NOMO-1 treated with DMSO at 0.1 percent for 48 hours (cell line): ENCODE measurements around the gene LMBR1L.
A peak's percentile ranks its signal among the peaks of the same experiment; 100 is the strongest.

Experiments
- DNase-seq: peaks from one replicate; lab custom pipeline; 2025; ENCODE audit not compliant: unreplicated experiment; lab: John Stamatoyannopoulos, UW

The LMBR1L gene

GRCh38 chr12:49121047-49121696, 10.5 kb upstream of the LMBR1L start:
- DNase-seq, result no peak

DNA sequence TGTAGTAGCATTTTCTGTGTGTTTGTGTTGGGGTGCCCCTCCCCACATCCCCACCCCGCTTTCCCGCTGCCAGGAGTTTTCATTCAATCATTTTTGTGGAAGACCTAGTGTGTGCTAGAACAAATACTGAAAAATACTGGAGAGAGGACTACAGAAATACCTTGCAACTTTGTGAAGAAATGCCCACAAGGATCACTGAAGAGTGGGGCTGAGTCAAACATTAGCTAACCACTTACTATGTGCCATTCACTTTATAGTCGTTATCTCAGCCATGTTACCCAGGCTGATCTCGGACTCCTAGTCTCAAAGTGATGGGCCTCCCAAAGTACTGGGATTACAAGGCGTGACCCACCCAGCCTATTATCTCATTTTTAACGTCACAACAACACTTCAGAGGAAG, 559 bp upstream of the LMBR1L start:
- no peak for DNase-seq

DNA sequence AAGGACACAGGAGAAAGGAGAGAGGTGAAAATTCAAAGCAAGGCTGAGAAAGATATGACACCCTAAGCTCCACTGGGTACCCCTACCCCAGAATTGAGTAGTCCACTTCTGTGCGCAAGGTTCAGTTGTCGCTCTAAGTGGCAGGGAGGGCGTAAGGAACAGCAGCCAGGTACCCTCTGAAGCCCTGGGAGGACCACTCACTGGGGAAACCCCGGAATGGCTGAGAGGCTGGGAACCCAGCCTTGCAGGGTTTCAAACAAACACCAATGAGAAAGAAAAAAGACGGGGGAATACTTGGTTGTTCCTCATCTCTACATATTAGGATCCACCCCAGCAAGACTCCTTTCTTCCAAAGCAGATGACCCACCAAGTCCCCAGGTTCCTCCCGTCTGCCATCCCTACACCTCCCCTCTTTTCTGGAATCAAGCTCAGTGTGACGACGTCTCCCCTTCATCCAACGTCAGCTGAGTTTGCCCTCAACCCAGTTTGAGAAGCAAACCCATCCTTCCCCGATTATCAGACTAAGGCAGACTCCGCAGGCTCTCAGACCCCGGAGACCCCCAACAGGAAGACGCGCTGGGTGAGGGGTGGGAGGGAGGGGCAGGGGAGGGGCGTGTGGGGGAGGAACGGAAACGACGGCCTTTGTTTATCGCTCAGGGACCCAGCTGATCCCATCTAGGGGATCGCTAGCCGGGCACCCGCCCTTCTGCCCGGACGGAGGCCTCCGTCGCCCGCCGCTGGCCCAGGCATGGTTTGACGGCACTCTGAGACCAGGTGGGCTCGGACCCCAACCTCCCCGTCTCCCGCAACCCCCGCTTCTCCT, 795 bp downstream of the LMBR1L start:
- DNase-seq, result no peak

DNA sequence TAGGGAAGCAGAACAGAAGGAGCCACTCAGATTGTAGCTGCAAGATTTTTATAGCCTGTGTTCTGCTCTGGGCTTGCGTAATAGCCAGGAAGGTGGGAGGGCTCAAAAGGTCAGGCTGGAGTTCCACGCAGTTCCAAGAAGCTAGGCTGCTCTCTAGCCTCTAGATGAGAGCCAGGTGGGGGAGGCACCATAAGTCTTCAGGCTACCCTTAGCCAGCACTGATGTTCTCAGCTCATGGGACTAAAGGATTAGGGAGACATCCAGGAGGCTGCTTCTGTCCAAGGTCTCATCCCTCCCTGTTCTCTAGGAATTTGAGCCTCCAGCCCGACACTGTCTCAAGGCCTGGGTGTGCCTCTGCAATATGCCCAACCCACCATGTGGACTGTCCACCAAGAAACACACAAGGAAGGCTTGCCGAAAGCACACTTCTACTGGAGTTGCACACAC, 1.7 kb downstream of the LMBR1L start:
- DNase-seq, result peak; percentile 76

DNA sequence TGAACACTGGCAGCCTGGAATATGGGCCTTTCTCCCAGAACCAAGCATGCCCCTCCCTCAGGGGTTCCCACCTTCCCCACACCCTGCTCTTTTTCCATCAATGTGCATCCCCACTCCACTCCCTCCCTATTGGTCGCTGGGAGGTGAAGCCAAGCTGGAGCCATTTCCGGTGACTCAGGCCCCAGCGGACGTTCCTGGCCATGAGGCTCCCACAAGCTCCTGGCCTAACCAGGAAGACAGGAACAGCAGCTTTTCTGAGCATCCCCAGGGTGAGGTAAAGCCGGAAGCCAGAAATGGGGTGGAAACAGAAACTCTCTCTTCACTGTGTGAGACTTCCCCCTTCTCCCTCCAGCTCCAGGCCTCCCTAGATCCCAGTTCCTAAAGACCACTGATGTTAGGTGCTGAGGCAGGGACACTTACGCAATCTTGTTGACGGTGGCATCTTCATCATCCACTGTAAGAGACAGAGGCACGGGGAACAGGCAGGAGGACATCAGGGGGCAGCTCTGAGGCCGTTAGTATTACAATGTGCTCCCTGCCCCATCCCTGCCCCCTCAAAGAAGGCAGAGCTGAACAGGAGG, 5.1 kb downstream of the LMBR1L start:
- no peak for DNase-seq

GRCh38 chr12:49104822-49105221, 5.8 kb downstream of the LMBR1L start:
- DNase-seq, result no peak

- DNase-seq, result no peak
These were observed 10.3 kb downstream of the LMBR1L start for GRCh38 chr12:49100380-49100779.

DNA sequence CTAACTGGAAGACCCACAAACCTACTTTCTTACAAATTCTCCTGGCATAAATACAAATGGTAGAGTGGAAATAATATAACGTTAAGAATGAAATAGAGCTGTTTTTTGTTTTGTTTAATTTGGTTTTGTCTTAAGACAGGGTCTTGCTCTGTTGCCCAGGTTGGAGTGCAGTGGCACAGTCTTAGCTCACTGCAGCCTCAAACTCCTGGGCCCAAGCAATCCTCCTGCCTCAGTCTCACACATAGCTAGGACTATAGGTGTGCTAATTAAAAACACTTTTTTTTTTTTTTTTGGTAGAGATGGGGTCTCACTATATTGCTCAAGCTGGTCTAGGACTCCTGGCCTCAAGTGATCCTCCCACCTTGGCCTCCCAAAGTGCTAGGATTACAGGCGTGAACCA, 11.9 kb downstream of the LMBR1L start:
- no peak for DNase-seq

GRCh38 chr12:49098035-49098451, 12.6 kb downstream of the LMBR1L start:
- DNase-seq, result peak; percentile 31

GRCh38 chr12:49097381-49097780, 13.3 kb downstream of the LMBR1L start:
- no peak for DNase-seq

GRCh38 chr12:49094975-49095365, 15.7 kb downstream of the LMBR1L start:
- DNase-seq, result no peak

GRCh38 chr12:49094160-49094974, 16.3 kb downstream of the LMBR1L start, which contains the start of gene DHH:
DHH (minus strand) TSS chr12:49094801; CDS start chr12:49094512, 289 bp downstream.
- DNase-seq, result no peak

- no peak for DNase-seq
These were observed 16.9 kb downstream of the LMBR1L start for GRCh38 chr12:49093792-49094159.

- no peak for DNase-seq
These were observed 17.7 kb downstream of the LMBR1L start for GRCh38 chr12:49092816-49093406.

- DNase-seq, result no peak
These were observed 18.4 kb downstream of the LMBR1L start for GRCh38 chr12:49092086-49092815.

GRCh38 chr12:49091836-49092085, 18.9 kb downstream of the LMBR1L start:
- no peak for DNase-seq

- DNase-seq, result no peak
These were observed 19.4 kb downstream of the LMBR1L start for GRCh38 chr12:49091056-49091835.

GRCh38 chr12:49089821-49090773, 20.6 kb downstream of the LMBR1L start:
- no peak for DNase-seq

DNA sequence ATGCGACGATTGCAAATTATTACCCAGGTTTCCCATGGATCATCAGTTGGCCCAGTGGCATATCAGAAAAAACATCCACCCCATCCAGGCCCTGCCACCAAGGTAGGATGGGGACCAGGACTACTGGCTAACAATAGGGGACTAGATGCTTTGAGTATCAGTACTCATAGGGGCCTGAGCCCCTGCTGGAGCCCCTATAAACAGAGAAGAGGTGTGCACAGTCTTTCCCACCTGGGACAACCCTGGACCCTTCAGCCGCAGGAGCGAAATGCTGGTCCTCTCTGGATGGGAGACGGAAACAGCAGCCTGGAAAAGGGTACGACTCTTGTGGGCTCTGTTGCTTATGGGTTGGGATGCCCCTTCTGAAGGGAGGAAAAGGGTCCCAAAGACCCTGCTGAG, 21.7 kb downstream of the LMBR1L start:
- DNase-seq, result no peak
